ENCODE data around the gene LINC00305. TPM values are rescaled to one million over a fixed set of nuclear protein-coding genes. Genes with fewer than 3 reads are reported as not detected.

The LINC00305 gene
- total and polyA plus RNA-seq, 10 of the 15 experiments (the other 5 are each of a cell fraction or from before 2014, with no cell fraction given): 0.11 to 19.4 (median 0.26) TPM; not detected in 7

DNA sequence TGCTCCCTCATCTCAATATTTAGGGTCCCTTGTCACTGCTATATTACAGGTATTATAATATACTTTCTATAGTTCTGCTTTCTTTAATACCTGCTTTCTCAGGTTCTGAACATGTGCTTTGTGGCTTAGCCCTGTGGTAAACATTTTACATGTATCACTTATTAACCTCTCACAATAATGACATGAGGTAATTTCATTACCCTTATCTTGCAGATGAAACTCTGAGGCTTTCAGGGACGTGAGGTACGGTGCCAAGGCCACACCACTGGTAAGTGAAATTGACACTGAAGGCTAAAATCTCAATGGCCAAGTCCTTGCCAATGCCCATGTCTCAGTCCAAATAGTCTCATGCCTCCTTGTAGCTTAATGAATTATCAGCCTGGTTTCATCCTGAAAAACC, 21.7 kb downstream of the LINC00305 start:
- H3K4me1 ChIP-seq (ENCODE audit: control insufficient read depth, insufficient read depth, low read length): no peaks in the 10 kb centered on the region
- H3K9me3 ChIP-seq (replicated peaks; ENCODE audit: control insufficient read depth, insufficient read depth, low read length): no peaks in the 10 kb centered on the region
- H2AFZ ChIP-seq (ENCODE audit: control insufficient read depth, low read depth, low read length): no peak overlapping the region
- no peak overlapping the region for H3K9ac ChIP-seq (ENCODE audit: control insufficient read depth, insufficient read depth, low read length)
- FAIRE-seq (no peak), DNase-seq (ENCODE audit: low read depth, low spot score) (peak; percentile 2), ATAC-seq (peak; percentile 97)
- H3K27me3 ChIP-seq (replicated peaks in 1 of 2; ENCODE audit: control insufficient read depth in 2 of 2, insufficient read depth in 2 of 2, low read length in 1 of 2): no peaks in the 10 kb centered on the region
- H3K4me2 ChIP-seq (ENCODE audit: control insufficient read depth, insufficient read depth): no peak overlapping the region
- H4K20me1 ChIP-seq (ENCODE audit: control insufficient read depth, insufficient read depth): no peaks in the 10 kb centered on the region
- H3K27ac ChIP-seq (ENCODE audit: control insufficient read depth, insufficient read depth): no peak overlapping the region
- BruUV-seq (replicated peaks): no TSS peak
- ChIA-PET POLR2A (interaction anchor here (1.1 kb wide), 1 partner anchor 203 kb away, joined by 3 read pairs; no protein-coding TSS in a partner anchor), CTCF (interaction anchor here (1.0 to 1.2 kb wide), 4 partner anchors 75 to 231 kb away, joined by 3 to 5 read pairs (median 4); no protein-coding TSS in a partner anchor), RAD21 (ENCODE audit: unreplicated experiment) (interaction anchor here (1.2 to 1.5 kb wide), 2 partner anchors 27 to 75 kb away, joined by 8 read pairs; no protein-coding TSS in a partner anchor), SMC1A (ENCODE audit: uncharacterized antibody, unreplicated experiment) (interaction anchor here (1.0 to 3.2 kb wide), 6 partner anchors 12 to 197 kb away, joined by 3 to 23 read pairs (median 5); no protein-coding TSS in a partner anchor)
- WGBS (ENCODE audit: insufficient coverage, insufficient replicate concordance, low lambda C conversion rate, missing lambda C conversion rate): 0% methylated on average over 2 of the region's 2 CpGs
- H3K4me3 ChIP-seq: no peak overlapping the region
- H3K79me2 ChIP-seq (ENCODE audit: control insufficient read depth, insufficient read depth, low read length): no peaks in the 10 kb centered on the region
- intact Hi-C loops (cut with micrococcal nuclease; ENCODE audit: unreplicated experiment) (loop anchor here (5.0 to 10.0 kb wide), 2 partner anchors 75 to 278 kb away; no protein-coding TSS in a partner anchor), in situ Hi-C loops (cut with MboI) (no loop called here)
- H3K36me3 ChIP-seq (ENCODE audit: control insufficient read depth in 2 of 2, insufficient read depth in 2 of 2, low read length in 1 of 2): no peaks in the 10 kb centered on the region
- TF ChIP-seq EGR1 (IDR thresholded peaks at IDR 0.05; ENCODE audit: borderline replicate concordance in 1 of 2, low read depth in 2 of 2, low read length in 2 of 2) (no peak), ATF7 (IDR thresholded peaks at IDR 0.05; ENCODE audit: low read depth) (peak; percentile 88), TBL1XR1 (IDR thresholded peaks at IDR 0.05; ENCODE audit: low read depth, low read length) (no peak), SP1 (IDR thresholded peaks at IDR 0.05; ENCODE audit: low read depth, low read length) (no peak), GABPA (IDR thresholded peaks at IDR 0.05; ENCODE audit: low read depth) (no peak), CBFB (IDR thresholded peaks at IDR 0.05; ENCODE audit: low read depth) (no peak), DPF2 (IDR thresholded peaks at IDR 0.05) (peak; percentile 48; the same call in 1 of the 2 replicates), NR2F1 (conservative IDR thresholded peaks at IDR 0.05) (peak; percentile 55; the same call in 1 of the 2 replicates), NBN (IDR thresholded peaks at IDR 0.05) (no peak), ZNF274 (IDR thresholded peaks at IDR 0.05; ENCODE audit: insufficient read depth, insufficient read length) (no peak), ZSCAN29 (IDR thresholded peaks at IDR 0.05) (no peak), BMI1 (IDR thresholded peaks at IDR 0.05; ENCODE audit: borderline replicate concordance) (no peak; the same call in 1 of the 2 replicates), YBX1 (IDR thresholded peaks at IDR 0.05) (no peak), BCL11A (IDR thresholded peaks at IDR 0.05; ENCODE audit: low read depth, low read length) (no peak), PML (IDR thresholded peaks at IDR 0.05; ENCODE audit: low read length) (no peak), IKZF2 (IDR thresholded peaks at IDR 0.05) (peak in 1 of 2 experiments; percentile 47; a peak in 1 of 4 replicates), SMC3 (IDR thresholded peaks at IDR 0.05; ENCODE audit: borderline replicate concordance, low read length) (no peak), JUNB (IDR thresholded peaks at IDR 0.05) (no peak), SMARCA5 (IDR thresholded peaks at IDR 0.05) (no peak)
- TF ChIP-seq, protein P1, sequence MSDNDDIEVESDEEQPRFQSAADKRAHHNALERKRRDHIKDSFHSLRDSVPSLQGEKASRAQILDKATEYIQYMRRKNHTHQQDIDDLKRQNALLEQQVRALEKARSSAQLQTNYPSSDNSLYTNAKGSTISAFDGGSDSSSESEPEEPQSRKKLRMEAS (IDR thresholded peaks at IDR 0.05; ENCODE audit: low read depth, low read length): no peak
- TF ChIP-seq, protein P2, sequence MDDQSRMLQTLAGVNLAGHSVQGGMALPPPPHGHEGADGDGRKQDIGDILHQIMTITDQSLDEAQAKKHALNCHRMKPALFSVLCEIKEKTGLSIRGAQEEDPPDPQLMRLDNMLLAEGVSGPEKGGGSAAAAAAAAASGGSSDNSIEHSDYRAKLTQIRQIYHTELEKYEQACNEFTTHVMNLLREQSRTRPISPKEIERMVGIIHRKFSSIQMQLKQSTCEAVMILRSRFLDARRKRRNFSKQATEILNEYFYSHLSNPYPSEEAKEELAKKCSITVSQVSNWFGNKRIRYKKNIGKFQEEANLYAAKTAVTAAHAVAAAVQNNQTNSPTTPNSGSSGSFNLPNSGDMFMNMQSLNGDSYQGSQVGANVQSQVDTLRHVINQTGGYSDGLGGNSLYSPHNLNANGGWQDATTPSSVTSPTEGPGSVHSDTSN (IDR thresholded peaks at IDR 0.05; ENCODE audit: insufficient replicate concordance, low read depth, low read length): no peak
- TF ChIP-seq, protein P3, sequence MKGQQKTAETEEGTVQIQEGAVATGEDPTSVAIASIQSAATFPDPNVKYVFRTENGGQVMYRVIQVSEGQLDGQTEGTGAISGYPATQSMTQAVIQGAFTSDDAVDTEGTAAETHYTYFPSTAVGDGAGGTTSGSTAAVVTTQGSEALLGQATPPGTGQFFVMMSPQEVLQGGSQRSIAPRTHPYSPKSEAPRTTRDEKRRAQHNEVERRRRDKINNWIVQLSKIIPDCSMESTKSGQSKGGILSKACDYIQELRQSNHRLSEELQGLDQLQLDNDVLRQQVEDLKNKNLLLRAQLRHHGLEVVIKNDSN (IDR thresholded peaks at IDR 0.05; ENCODE audit: borderline replicate concordance, extremely low read length, insufficient read depth, low read depth, low read length): no peak
- TF ChIP-seq, protein P4, sequence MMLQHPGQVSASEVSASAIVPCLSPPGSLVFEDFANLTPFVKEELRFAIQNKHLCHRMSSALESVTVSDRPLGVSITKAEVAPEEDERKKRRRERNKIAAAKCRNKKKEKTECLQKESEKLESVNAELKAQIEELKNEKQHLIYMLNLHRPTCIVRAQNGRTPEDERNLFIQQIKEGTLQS (IDR thresholded peaks at IDR 0.05; ENCODE audit: borderline replicate concordance, extremely low read depth, low read depth, low read length): no peak
- TF ChIP-seq, protein P5, sequence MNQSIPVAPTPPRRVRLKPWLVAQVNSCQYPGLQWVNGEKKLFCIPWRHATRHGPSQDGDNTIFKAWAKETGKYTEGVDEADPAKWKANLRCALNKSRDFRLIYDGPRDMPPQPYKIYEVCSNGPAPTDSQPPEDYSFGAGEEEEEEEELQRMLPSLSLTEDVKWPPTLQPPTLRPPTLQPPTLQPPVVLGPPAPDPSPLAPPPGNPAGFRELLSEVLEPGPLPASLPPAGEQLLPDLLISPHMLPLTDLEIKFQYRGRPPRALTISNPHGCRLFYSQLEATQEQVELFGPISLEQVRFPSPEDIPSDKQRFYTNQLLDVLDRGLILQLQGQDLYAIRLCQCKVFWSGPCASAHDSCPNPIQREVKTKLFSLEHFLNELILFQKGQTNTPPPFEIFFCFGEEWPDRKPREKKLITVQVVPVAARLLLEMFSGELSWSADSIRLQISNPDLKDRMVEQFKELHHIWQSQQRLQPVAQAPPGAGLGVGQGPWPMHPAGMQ (IDR thresholded peaks at IDR 0.05; ENCODE audit: borderline replicate concordance): no peak

All from GM12878 (cell line).